ENCODE measurements around the gene GSG1L. TPM values are rescaled to one million over a fixed set of nuclear protein-coding genes. Genes with fewer than 3 reads are reported as not detected.

Gene GSG1L
- total and polyA plus RNA-seq, 2 of the 13 experiments (the other 11 are each of a cell fraction or from before 2014, with no cell fraction given) = not detected

DNA sequence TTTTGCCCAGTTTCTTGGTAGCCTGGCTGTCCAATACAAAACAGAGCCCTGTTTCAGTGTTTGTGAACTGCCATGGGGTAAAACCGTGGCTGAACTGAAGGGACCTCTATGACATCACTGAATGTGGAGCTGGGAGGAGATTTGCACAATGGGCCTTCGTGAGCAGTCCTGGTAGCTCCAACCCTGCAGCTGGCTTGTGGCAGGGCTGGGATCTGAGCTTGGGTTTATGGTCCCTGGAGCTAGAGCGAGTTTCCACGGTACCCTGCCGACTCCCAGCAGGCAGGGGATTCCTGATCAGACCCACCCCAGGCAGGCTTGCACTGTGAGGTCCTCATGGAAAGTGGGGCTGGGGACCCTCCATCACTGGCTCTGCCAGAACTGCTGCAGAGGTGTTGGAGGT lies 247.0 kb downstream of the GSG1L start:
- Histone ChIP-seq H3K4me1 (ENCODE audit: insufficient read depth, low read length) (no peaks in the 10 kb centered on the region), H3K4me3 (replicated peaks in 1 of 3; ENCODE audit: insufficient read depth in 1 of 3, low read depth in 2 of 3, low read length in 3 of 3) (no peak overlapping the region), H3K4me2 (ENCODE audit: low read depth, low read length) (no peak overlapping the region), H3K79me2 (ENCODE audit: insufficient read depth, low read length) (no peaks in the 10 kb centered on the region), H3K27me3 (ENCODE audit: control insufficient read depth in 1 of 2, insufficient read depth in 2 of 2, low read length in 2 of 2) (peaks cover 3 to 60% of the 10 kb centered on the region in 2 experiments), H3K9ac (ENCODE audit: insufficient read depth, low read depth, low read length) (no peak overlapping the region), H3K9me3 (ENCODE audit: low read length) (no peaks in the 10 kb centered on the region), H3K27ac (ENCODE audit: extremely low read length, insufficient read depth, low read length) (no peak overlapping the region), H4K20me1 (ENCODE audit: insufficient read depth, low read length) (no peaks in the 10 kb centered on the region), H3K36me3 (replicated peaks in 1 of 2; ENCODE audit: control insufficient read depth in 1 of 2, insufficient read depth in 2 of 2, low read length in 2 of 2) (no peaks in the 10 kb centered on the region), H2AFZ (ENCODE audit: low read length) (no peak overlapping the region)
- ATAC-seq = no peak; the same call in 2 of the 3 replicates
- ChIA-PET CTCF (ENCODE audit: low intra/inter-chr PET ratio, low total read pairs) (no interaction called here), POLR2A (no interaction called here)
- 5% methylated on average over 2 of the region's 5 CpGs for WGBS (ENCODE audit: low lambda C conversion rate)
- no TSS peak for BruUV-seq (replicated peaks)
- intact Hi-C loops (cut with micrococcal nuclease; ENCODE audit: unreplicated experiment) (no loop called here), in situ Hi-C loops (cut with HindIII; ENCODE audit: extremely low pct_ligation_motif_present, low pct_unique_long_range_greater_than_20kb) (no loop called here)
- DNase-seq (ENCODE audit: low spot score) = no peak
- TF ChIP-seq ZFP36L2 (CRISPR knock-in tag; IDR thresholded peaks at IDR 0.05) (no peak), ZNF138 (CRISPR knock-in tag; IDR thresholded peaks at IDR 0.05; ENCODE audit: low read depth) (no peak)
- no peak for FAIRE-seq

DNA sequence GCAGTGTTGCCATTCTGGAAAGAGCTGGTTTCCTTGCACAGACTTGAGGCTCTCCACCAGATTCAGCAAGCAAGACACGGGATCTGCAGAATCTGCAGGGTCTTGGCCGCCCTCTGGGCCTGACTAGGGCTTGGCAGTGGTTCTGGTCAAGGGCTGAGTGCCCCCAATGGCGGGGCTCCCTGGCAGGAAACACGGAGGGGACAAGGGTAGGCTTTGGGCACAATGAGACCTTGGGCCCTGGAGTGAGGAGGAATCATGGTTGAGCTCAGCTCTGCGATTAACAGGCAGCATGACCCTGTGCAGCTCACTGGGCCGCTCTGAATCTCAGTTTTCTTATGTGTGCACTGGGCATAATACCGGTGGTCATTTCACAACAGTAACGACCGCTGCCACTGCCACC lies 249.9 kb downstream of the GSG1L start:
- Histone ChIP-seq H4K20me1 (ENCODE audit: insufficient read depth, low read length) (no peaks in the 10 kb centered on the region), H3K36me3 (replicated peaks in 1 of 2; ENCODE audit: control insufficient read depth in 1 of 2, insufficient read depth in 2 of 2, low read length in 2 of 2) (no peaks in the 10 kb centered on the region), H3K27ac (ENCODE audit: extremely low read length, insufficient read depth, low read length) (no peak overlapping the region), H3K27me3 (ENCODE audit: control insufficient read depth in 1 of 2, insufficient read depth in 2 of 2, low read length in 2 of 2) (peaks cover 0 to 39% of the 10 kb centered on the region in 2 experiments; a peak in 3 of 5 replicates), H3K79me2 (ENCODE audit: insufficient read depth, low read length) (no peaks in the 10 kb centered on the region), H3K9me3 (ENCODE audit: low read length) (no peaks in the 10 kb centered on the region), H3K4me3 (replicated peaks in 1 of 3; ENCODE audit: insufficient read depth in 1 of 3, low read depth in 2 of 3, low read length in 3 of 3) (no peak overlapping the region), H3K9ac (ENCODE audit: insufficient read depth, low read depth, low read length) (no peak overlapping the region), H3K4me1 (ENCODE audit: insufficient read depth, low read length) (no peaks in the 10 kb centered on the region), H2AFZ (ENCODE audit: low read length) (no peak overlapping the region), H3K4me2 (ENCODE audit: low read depth, low read length) (no peak overlapping the region)
- CTCF ChIA-PET (ENCODE audit: low intra/inter-chr PET ratio, low total read pairs) = no interaction called here
- intact Hi-C loops (cut with micrococcal nuclease; ENCODE audit: unreplicated experiment) (no loop called here), in situ Hi-C loops (cut with HindIII; ENCODE audit: extremely low pct_ligation_motif_present, low pct_unique_long_range_greater_than_20kb) (no loop called here)
- FAIRE-seq = no peak
- BruUV-seq (replicated peaks) = no TSS peak
- POLR2A ChIA-PET = no interaction called here
- ATAC-seq = no peak
- no peak for TF ChIP-seq ZNF556 (CRISPR knock-in tag; IDR thresholded peaks at IDR 0.05; ENCODE audit: borderline replicate concordance)
- TF ChIP-seq NFE2L1 (CRISPR knock-in tag; IDR thresholded peaks at IDR 0.05; ENCODE audit: borderline replicate concordance) = no peak
- no peak for TF ChIP-seq ZNF678 (CRISPR knock-in tag; IDR thresholded peaks at IDR 0.05)
- TF ChIP-seq, protein P1, sequence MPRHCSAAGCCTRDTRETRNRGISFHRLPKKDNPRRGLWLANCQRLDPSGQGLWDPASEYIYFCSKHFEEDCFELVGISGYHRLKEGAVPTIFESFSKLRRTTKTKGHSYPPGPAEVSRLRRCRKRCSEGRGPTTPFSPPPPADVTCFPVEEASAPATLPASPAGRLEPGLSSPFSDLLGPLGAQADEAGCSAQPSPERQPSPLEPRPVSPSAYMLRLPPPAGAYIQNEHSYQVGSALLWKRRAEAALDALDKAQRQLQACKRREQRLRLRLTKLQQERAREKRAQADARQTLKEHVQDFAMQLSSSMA (CRISPR knock-in tag; IDR thresholded peaks at IDR 0.05) = no peak
- no peak for TF ChIP-seq ZNF644 (CRISPR knock-in tag; IDR thresholded peaks at IDR 0.05; ENCODE audit: low read depth)
- no peak for TF ChIP-seq SRSF1 (optimal IDR thresholded peaks at IDR 0.05; ENCODE audit: low read depth, low read length)
- no peak for TF ChIP-seq RNF2 (conservative IDR thresholded peaks at IDR 0.05; ENCODE audit: low read depth)
- no peak for TF ChIP-seq TCF12 (IDR thresholded peaks at IDR 0.05)
- TF ChIP-seq TCF12 (CRISPR knock-in tag; IDR thresholded peaks at IDR 0.05) = no peak
- no peak for TF ChIP-seq SIN3B (IDR thresholded peaks at IDR 0.05; ENCODE audit: low read length)
- TF ChIP-seq GTF2F1 (IDR thresholded peaks at IDR 0.05; ENCODE audit: low read length) = no peak
- no peak for TF ChIP-seq HOXA5 (CRISPR knock-in tag; IDR thresholded peaks at IDR 0.05)
- no peak for TF ChIP-seq ISL2 (CRISPR knock-in tag; IDR thresholded peaks at IDR 0.05)
- no peak for TF ChIP-seq SPEN (CRISPR knock-in tag; IDR thresholded peaks at IDR 0.05; ENCODE audit: low read depth)
- no peak for TF ChIP-seq ZNF781 (CRISPR knock-in tag; IDR thresholded peaks at IDR 0.05; ENCODE audit: borderline replicate concordance, not compliant biosample characterization)
- TF ChIP-seq SSRP1 (CRISPR knock-in tag; IDR thresholded peaks at IDR 0.05) = no peak
- no peak for TF ChIP-seq XBP1 (CRISPR knock-in tag; IDR thresholded peaks at IDR 0.05)
- TF ChIP-seq HMG20B (CRISPR knock-in tag; conservative IDR thresholded peaks at IDR 0.05) = no peak
- TF ChIP-seq TBX3 (IDR thresholded peaks at IDR 0.05; ENCODE audit: borderline replicate concordance) = no peak
- no peak for DNase-seq (ENCODE audit: low spot score)
- 11% methylated on average over 8 of the region's 9 CpGs for WGBS (ENCODE audit: low lambda C conversion rate)

Measured in HepG2 (cell line).